ENCODE measurements around the gene MYL12A. TPM values are rescaled to one million over a fixed set of nuclear protein-coding genes. Genes with fewer than 3 reads are reported as not detected.
A peak's percentile ranks its signal among the peaks of the same experiment; 100 is the strongest.
"Not testable (repeated sequence)": the region's sequence is repeated elsewhere in the genome, so short reads cannot be mapped to it uniquely, and the experiment has no call there.

Gene MYL12A
- total and polyA plus RNA-seq, 2 of the 13 experiments (the other 11 are each of a cell fraction or from before 2014, with no cell fraction given): 261 to 277 TPM

- no peak; the same call in 1 of the 2 replicates for TF ChIP-seq MYC (CRISPR knock-in tag; IDR thresholded peaks at IDR 0.05; ENCODE audit: borderline replicate concordance)
Observed at GRCh38 chr18:3247240-3248061, at the start of gene MYL12A (continued).

DNA sequence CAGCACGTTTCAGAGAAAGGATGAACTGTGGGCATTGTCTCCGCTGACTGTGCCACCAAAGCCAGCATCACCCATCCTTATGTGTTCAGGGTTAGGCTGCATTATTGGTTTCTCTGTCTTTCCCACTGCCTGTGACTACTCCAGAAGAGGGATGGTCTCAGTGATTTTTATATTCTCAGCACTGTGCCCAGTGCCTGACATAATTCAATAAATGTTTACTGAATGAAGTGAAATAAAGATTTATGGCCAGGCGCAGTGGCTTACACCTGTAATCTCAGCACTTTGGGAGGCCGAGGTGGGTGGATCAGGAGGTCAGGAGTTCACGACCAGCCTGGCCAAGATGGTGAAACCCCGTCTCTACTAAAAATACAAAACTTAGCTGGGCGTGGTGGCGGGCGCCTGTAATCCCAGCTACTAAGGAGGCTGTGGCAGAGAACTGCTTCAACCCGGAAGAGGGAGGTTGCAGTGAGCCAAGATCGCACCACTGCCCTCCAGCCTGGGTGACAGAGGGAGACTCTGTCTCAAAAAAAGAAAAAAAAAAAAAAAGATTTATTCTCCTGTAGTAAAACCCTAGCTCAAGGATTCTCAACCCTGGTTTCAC lies 49.2 kb upstream of the MYL12A start:
- BruUV-seq (replicated peaks); H3K4me3 ChIP-seq (replicated peaks in 1 of 3; ENCODE audit: insufficient read depth in 1 of 3, low read depth in 2 of 3, low read length in 3 of 3); H3K79me2 ChIP-seq (ENCODE audit: insufficient read depth, low read length); H3K36me3 ChIP-seq (replicated peaks in 1 of 2; ENCODE audit: control insufficient read depth in 1 of 2, insufficient read depth in 2 of 2, low read length in 2 of 2); FAIRE-seq; H3K4me2 ChIP-seq (ENCODE audit: low read depth, low read length); ATAC-seq; POLR2A ChIA-PET; intact Hi-C loops (cut with micrococcal nuclease; ENCODE audit: unreplicated experiment); H3K9ac ChIP-seq (ENCODE audit: insufficient read depth, low read depth, low read length); H3K27ac ChIP-seq (ENCODE audit: extremely low read length, insufficient read depth, low read length); H2AFZ ChIP-seq (ENCODE audit: low read length); H3K27me3 ChIP-seq (ENCODE audit: control insufficient read depth in 1 of 2, insufficient read depth in 2 of 2, low read length in 2 of 2); H3K9me3 ChIP-seq (ENCODE audit: low read length); in situ Hi-C loops (cut with HindIII; ENCODE audit: extremely low pct_ligation_motif_present, low pct_unique_long_range_greater_than_20kb); DNase-seq (ENCODE audit: low spot score); H4K20me1 ChIP-seq (ENCODE audit: insufficient read depth, low read length); CTCF ChIA-PET (ENCODE audit: low intra/inter-chr PET ratio, low total read pairs): not testable (repeated sequence)
- 91% methylated on average over 11 of the region's 11 CpGs for WGBS (ENCODE audit: low lambda C conversion rate)
- peaks cover 26% of the 10 kb centered on the region for H3K4me1 ChIP-seq (ENCODE audit: insufficient read depth, low read length)

DNA sequence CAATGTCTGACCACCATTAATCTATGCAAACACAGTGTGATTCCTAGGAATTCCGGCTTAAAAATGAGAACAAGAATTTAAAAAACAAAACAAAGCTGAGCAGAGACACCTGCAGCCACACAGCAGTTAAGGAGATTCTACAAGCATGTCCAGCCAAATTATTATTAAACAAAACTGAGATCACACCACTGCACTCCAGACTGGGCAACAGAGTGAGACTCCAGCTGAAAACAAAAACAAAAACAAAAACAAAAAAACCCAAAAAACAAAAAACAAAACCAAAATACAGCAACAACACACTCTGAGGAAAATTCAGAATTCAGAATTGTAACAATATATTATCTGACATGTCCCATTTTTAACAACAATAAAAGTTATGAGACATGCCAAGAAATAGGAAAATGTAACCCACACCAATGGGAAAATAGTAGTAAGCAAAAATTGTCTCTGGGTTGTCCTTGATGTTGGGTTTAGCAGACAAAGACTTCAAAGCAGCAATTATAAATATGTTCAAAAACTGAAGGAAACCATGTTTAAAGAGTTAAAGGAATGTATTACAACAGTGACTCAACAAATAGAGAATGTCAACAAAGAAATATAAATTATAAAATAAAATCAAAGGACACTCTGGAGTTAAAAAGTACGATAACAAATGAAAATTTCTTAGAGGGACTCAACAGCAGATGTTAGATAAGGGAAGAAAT lies 47.5 kb upstream of the MYL12A start:
- Histone ChIP-seq H3K9me3 (ENCODE audit: low read length) (0 out of 2 replicates have a peak, but pooled peaks cover 4% of the 10 kb centered on the region), H3K9ac (ENCODE audit: insufficient read depth, low read depth, low read length) (no peak overlapping the region), H3K4me2 (ENCODE audit: low read depth, low read length) (no peak overlapping the region), H3K4me1 (ENCODE audit: insufficient read depth, low read length) (peaks cover 23% of the 10 kb centered on the region), H3K4me3 (replicated peaks in 1 of 3; ENCODE audit: insufficient read depth in 1 of 3, low read depth in 2 of 3, low read length in 3 of 3) (no peak overlapping the region), H3K27me3 (ENCODE audit: control insufficient read depth in 1 of 2, insufficient read depth in 2 of 2, low read length in 2 of 2) (no peaks in the 10 kb centered on the region), H3K27ac (ENCODE audit: extremely low read length, insufficient read depth, low read length) (no peak overlapping the region), H3K36me3 (replicated peaks in 1 of 2; ENCODE audit: control insufficient read depth in 1 of 2, insufficient read depth in 2 of 2, low read length in 2 of 2) (no peaks in the 10 kb centered on the region), H4K20me1 (ENCODE audit: insufficient read depth, low read length) (no peaks in the 10 kb centered on the region), H3K79me2 (ENCODE audit: insufficient read depth, low read length) (no peaks in the 10 kb centered on the region), H2AFZ (ENCODE audit: low read length) (no peak overlapping the region)
- ChIA-PET POLR2A (interaction anchor here (1.5 kb wide), 1 partner anchor 47 kb away, joined by 3 read pairs; no protein-coding TSS in a partner anchor), CTCF (ENCODE audit: low intra/inter-chr PET ratio, low total read pairs) (no interaction called here)
- DNase-seq (ENCODE audit: low spot score) (peak; percentile 56), ATAC-seq (no peak), FAIRE-seq (no peak)
- in situ Hi-C loops (cut with HindIII; ENCODE audit: extremely low pct_ligation_motif_present, low pct_unique_long_range_greater_than_20kb) (no loop called here), intact Hi-C loops (cut with micrococcal nuclease; ENCODE audit: unreplicated experiment) (loop anchor here (5.0 kb wide), 1 partner anchor 47 kb away; the partner anchor contains the start of gene MYL12A)
- BruUV-seq (replicated peaks): no TSS peak
- WGBS (ENCODE audit: low lambda C conversion rate): 78% methylated on average over 2 of the region's 2 CpGs
- TF ChIP-seq SOX13 (IDR thresholded peaks at IDR 0.05) (no peak), SOX13 (CRISPR knock-in tag; conservative IDR thresholded peaks at IDR 0.05 in 1 of 2, IDR thresholded peaks at IDR 0.05 in 1 of 2) (peak in 1 of 2 experiments; percentile 72; a peak in 2 of 4 replicates), RXRB (CRISPR knock-in tag; IDR thresholded peaks at IDR 0.05; ENCODE audit: borderline replicate concordance) (0 out of 2 replicates have a peak, but pooled peaks have one; percentile 12), RFX3 (CRISPR knock-in tag; IDR thresholded peaks at IDR 0.05) (no peak), FOXA3 (CRISPR knock-in tag; IDR thresholded peaks at IDR 0.05) (peak; percentile 22; the same call in 1 of the 2 replicates), ZNF121 (CRISPR knock-in tag; IDR thresholded peaks at IDR 0.05) (peak; percentile 51; the same call in 1 of the 2 replicates), ZNF253 (CRISPR knock-in tag; IDR thresholded peaks at IDR 0.05; ENCODE audit: borderline replicate concordance) (no peak), CREM (IDR thresholded peaks at IDR 0.05) (peak; percentile 36; the same call in 1 of the 2 replicates), CREM (CRISPR knock-in tag; IDR thresholded peaks at IDR 0.05) (no peak), ISL2 (CRISPR knock-in tag; IDR thresholded peaks at IDR 0.05) (peak; percentile 28; the same call in 1 of the 2 replicates), NCOA2 (CRISPR knock-in tag; IDR thresholded peaks at IDR 0.05) (peak; percentile 61), PRPF4 (IDR thresholded peaks at IDR 0.05; ENCODE audit: low read depth, low read length, poor library complexity, severe bottlenecking) (no peak), SOX5 (CRISPR knock-in tag; IDR thresholded peaks at IDR 0.05; ENCODE audit: borderline replicate concordance) (peak; percentile 51; the same call in 1 of the 2 replicates), ZNF652 (CRISPR knock-in tag; IDR thresholded peaks at IDR 0.05; ENCODE audit: borderline replicate concordance, low read depth) (0 out of 2 replicates have a peak, but pooled peaks have one; percentile 18)
